Measurements from ENCODE around the gene COP1.
"Not testable (repeated sequence)": the region's sequence is repeated elsewhere in the genome, so short reads cannot be mapped to it uniquely, and the experiment has no call there.

COP1 gene

DNA sequence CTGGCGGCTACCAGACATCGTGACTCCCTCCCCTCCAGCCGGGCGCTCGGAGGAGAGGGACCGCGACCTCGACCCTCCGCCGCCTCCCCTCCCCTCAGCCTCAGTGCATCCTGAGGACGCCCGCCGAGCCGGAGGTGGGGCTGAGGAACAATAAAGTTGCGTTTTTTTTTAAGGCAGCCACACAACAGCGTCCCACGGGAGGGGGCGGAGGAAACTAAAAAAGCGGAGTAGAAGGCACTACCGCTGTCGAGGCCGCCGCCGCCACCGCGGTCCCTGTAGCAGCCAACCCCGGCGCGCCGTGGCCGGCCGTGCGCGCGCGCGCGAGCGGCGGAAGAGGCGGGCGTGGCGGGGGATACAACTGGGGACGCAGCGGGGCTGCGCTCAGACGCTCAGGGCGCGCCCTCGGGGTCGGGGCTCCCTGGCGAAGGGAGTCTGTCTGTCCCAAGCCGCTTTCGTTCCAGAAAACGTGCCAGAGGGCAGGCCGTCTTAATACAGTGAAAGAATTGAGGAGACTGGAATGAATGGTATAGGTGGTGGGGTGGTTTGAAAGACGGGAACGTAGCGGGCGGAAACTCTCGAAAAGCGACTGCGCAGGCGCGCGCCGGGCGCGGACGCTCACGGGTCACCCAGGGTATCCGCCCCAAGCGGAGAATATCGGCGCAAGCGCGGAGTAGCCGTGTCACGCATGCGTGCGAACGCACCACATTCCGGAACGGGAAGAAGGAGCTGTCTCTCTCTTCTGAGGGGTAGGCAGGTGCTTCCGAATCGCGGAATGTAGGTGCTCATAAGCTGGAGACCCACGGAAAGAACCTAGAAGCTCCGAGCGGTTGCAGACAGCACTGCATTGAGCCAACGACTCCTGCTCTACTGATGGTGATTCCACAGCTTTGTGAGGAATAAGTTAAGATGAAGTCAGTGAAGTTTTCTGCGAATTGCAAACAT lies at the start of gene COP1:
TSS of gene COP1 (minus strand) at position 326 of the 942 bp plus-strand sequence. CDS start at position 18, 308 bp downstream.
- peak within 1 kb of the TSS; percentile 76 to 99 (median 89) for H3K4me3 ChIP-seq
- H3K27ac ChIP-seq = peak within 1 kb of the TSS; percentile 93 to 100 (median 97)

DNA sequence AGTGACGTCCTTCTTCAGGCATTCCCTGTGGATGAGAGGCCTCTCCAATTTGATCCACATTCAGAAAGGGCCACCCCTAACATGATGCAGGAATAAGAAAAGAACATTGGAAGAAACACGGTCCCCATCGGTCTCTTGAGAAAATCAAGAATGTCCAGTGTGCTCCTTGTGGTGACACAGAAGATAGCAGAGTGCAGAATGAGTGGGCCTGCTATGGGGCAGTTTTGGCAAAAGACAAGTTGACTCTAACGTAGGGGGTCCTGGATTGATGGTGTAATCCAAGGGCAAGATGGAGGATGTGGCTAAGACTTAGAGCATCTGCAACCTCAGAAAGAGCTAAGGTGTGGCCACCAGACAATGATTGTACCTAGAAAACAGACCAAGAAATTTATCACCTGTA lies 45.1 kb upstream of the COP1 start:
- Histone ChIP-seq H3K27ac (no peak overlapping the region), H3K4me3 (no peak overlapping the region)

DNA sequence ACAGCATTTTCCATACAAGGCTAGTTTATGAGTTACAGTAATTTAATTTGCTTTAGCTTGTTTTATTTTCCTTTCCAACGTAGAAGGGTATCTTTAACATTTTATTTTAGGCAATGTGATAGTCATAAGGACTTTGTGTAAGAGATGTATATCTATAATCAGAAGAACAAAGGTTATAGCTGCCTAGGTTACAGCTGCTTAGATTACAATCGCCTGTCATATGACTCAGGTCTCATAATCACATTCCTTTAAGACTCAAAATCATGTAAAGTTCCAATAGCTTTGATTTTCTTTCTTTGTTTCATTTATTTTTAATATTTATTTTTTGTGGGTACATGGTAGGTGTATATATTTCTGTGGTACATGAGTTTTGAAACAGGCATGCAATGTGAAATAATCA lies 37.8 kb upstream of the COP1 start:
- H3K4me3 ChIP-seq = no peak overlapping the region
- H3K27ac ChIP-seq = no peak overlapping the region

DNA sequence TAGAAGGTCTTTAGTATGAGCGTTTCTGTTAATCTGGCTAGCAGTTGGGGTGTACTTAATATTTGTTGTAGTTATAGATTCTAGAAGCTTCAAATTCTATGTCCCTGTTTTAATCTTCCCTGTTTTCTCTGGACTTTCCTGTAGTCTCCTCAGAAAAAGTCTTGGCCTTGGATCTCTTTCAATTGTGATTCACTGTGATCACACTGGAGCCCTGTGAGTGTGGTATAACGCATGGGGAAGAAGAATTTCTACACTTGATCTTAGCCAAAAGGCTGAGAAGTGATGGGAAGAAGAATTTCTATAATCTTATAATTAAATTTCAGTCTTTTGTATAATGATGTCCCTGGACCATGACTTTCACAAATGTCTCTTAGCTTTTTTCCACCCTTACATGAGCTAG lies 36.7 kb upstream of the COP1 start:
- Histone ChIP-seq H3K4me3 (no peak overlapping the region), H3K27ac (no peak overlapping the region)

DNA sequence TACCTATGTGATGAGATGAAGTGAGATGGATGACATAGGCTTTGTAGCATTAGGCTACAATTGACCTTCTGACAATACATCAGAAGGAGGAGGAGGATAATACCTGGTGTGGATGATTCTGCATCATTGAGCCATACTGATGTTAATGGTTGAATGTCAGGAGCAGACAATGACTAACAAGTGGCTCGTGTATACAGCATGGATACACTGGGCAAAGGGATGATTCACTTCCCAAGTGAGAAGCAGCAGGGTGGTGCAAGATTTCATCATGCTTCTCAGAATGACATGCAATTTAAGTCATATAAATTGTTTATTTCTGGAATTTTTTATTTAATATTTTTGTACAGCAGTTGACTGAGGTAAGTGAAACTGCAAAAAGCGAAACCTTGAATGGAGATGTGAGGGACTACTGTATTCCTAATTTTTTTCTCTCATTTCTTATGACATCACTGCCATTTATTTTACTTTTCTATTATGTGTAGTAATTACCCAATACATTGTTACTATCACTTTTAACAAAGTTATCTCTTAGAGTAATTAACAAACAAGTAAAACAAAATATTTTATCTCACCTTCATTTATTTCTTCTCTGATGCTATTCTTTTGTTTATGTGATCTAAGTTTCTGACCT lies 34.4 kb upstream of the COP1 start:
- no peak overlapping the region for H3K27ac ChIP-seq
- no peak overlapping the region for H3K4me3 ChIP-seq

DNA sequence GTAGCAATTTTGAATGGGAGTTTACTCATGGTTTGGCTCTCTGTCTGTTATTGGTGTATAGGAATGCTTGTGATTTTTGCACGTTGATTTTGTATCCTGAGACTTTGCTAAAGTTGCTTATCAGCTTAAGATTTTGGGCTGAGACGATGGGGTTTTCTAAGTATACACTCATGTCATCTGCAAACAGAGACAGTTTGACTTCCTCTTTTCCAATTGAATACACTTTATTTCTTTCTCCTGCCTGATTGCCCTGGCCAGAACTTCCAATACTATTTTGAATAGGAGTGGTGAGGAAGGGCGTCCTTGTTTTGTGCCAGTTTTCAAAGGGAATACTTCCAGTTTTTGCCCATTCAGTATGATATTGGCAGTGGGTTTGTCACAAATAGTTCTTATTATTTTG lies 26.6 kb upstream of the COP1 start:
- H3K4me3 ChIP-seq, H3K27ac ChIP-seq: not testable (repeated sequence)

DNA sequence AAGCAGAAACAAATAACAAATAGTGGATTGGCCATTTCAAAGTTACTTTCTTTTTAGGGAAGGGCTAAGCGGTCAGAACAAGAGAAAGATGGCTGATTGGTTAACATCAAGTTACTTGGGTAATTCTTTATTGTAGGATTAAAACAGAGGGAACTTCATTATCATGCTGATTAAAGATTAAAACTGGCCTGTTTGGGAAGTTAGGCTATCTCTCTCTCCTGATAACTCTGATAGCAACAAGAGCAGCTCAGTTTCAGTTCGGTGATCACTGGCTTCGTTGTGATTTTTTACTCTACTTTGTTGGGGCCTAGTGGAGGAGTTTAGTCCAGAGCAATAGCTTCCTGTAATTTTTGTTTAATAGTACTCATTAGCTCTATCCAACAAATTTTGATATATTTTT lies 20.5 kb upstream of the COP1 start:
- no peak overlapping the region for H3K27ac ChIP-seq
- no peak overlapping the region for H3K4me3 ChIP-seq

DNA sequence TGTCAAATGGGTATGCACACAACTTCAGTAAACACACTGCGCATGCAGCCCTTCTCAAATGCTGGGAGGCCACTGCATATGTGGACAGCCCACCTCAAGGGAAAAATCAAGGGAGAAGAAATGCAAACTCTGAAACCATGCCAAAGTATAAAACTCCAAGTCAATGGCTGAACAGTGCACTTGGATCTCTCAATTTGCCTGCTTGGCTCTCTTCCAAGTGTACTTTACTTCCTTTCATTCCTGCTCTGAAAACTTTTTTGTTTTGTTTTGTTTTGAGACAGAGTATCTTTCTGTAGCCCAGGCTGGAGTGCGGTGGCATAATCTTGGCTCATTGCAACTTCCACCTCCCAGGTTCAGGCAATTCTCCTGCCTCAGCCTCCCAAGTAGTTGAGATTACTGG lies 18.8 kb upstream of the COP1 start:
- H3K27ac ChIP-seq = no peak overlapping the region
- no peak overlapping the region for H3K4me3 ChIP-seq

DNA sequence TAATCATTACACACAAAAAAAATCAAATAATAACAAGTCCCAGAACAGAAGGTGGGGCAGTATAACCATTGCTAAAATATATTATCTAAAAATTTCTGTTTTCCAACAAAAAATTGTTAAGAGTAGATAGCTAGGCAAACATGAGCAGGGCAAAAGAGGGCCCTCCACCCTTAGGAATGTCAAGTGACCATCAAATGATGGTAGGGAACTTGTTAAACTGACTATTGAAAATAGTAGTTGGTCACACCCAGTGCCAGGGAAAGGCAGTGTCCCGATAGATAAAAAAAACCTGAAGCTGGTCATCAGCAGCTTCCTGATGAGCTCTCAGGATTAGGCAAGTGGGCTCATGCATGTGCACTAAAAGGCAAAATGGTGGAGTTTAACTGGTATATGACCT lies 18.4 kb upstream of the COP1 start:
- no peak overlapping the region for H3K4me3 ChIP-seq

DNA sequence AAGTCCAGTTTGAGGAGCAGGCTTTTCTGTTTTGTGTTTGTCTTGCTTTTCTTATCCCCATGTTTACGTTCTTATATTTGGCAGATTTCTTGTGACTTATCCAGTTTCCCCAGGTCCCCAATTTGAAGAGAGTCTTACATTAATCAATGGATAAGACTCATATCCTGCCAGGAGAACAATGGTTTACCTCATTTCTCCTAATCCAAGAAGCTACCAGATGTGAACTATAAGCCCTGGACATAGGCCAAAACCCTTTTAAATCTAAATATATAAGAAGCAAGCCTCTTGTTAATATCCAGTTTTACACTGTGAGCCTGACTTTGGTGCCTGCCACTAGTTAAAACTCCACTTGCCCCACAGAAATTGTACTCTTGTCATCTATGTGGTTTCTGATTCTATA lies 15.1 kb upstream of the COP1 start:
- Histone ChIP-seq H3K4me3 (no peak overlapping the region), H3K27ac (no peak overlapping the region)

More for the DNA sequence above, 18.4 kb upstream of the COP1 start:
- H3K27ac ChIP-seq = no peak overlapping the region

DNA sequence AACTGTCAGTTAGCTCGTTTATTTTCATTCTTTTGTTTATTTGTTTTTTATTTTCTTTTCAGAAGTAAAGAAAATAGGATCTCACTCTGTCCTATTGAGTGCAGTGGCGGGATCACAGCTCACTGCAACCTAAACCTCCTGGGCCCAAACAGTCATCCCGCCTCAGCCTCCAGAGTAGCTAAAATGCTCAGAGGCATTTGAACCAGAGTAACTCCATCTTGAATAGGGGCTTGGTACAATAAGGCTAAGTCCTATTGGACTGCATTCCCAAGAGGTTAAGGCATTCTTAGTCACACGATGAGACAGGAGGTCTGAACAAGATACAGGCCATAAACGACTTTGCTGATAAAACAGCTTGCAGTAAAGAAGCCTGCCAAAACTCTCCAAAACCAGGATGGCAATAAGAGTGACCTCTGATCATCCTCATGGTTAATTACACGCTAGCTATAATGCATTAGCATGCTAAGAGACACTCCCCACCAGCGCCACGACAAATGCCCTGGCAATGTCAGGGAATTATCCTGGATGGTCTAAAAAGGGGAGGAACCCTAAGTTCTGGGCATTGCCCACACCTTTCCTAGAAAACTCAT lies 13.1 kb upstream of the COP1 start:
- no peak overlapping the region for H3K4me3 ChIP-seq
- H3K27ac ChIP-seq = no peak overlapping the region

DNA sequence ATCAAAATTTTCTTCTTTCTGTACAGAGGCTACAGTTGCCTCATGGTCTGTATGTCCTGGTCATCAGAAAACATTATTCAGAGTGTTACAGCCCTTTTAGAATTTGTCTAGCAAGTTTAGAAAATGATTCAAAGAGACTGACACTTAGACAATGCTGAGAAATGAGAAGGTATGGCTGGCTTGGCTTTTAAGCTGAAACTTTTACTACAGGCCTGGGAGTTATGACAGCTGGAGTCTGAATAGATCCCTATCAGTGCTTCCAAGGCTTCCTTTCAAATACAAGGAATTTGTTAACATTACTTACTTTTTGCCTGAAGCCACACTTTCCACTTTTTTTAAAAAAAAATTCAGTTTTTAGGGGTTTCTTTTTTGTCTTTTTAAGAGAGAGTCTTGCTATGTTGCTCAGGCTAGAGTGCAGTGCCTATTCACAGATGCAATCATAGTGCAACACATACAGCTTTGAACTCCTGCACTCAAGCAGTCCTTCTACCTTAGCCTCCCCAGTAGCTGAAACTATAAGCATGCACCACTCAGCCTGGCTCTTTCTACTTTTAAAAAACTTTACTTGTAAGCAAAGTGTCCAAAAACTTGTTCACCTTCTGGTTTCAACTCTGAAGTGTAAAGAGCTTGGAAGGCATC lies 10.5 kb upstream of the COP1 start:
- Histone ChIP-seq H3K27ac (no peak overlapping the region), H3K4me3 (no peak overlapping the region)

DNA sequence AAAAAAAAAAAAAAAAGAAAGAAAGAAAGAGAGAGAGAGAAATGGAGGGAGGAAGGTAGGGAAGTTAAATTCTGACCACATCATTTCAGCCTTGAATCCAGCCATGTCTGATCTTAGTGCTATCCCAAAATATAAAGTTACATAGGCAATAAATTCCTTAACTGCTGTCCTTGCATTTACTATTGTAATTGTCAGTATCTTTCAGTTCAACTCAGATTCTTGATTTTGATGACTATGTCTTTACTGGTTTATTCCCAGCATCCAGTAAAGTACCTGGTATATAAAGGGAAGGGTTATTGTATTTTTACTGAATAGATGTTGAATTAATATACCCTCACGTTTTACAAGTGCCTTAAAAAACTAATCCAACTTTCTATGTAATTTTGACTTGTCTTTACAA lies 8.9 kb upstream of the COP1 start:
- Histone ChIP-seq H3K27ac (no peak overlapping the region), H3K4me3 (no peak overlapping the region)

DNA sequence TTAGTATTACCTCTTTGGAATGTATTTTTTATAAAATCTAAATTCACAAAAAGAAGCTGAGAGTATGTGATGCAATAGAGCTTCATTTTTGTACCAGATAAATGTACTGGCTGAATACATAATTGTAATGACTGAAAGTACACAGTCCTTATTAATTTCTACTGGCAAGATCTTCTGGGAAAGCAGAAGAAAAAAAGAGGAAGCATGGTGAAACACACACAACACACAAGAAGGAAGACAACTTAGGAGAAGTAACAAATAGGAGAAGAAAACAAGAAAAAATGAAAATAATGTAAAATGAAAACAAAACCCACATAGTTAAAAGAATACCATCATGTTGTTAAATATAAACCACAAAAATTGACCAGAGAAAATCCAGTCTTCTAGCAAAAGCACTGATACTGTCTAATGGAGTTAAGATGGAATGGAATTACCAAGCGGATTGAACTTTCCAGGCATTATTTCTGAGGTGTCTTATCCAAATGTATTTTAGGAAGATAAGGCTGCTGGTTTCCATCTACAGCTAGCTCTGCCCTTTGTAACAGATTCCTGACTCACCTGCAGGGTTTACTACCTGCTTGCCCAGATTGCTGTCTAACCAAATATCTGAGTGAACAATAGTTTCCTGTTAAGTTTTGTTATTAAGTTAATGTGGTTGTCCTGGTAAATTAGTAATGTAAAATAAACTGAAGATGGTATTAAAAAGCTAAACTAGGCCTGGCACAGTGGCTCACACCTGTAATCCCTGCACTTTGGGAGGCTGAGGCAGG lies 4.5 kb upstream of the COP1 start:
- no peak overlapping the region for H3K4me3 ChIP-seq
- H3K27ac ChIP-seq = peak overlapping the region in 5 of 21 experiments; percentile 28 to 50 (median 41)

DNA sequence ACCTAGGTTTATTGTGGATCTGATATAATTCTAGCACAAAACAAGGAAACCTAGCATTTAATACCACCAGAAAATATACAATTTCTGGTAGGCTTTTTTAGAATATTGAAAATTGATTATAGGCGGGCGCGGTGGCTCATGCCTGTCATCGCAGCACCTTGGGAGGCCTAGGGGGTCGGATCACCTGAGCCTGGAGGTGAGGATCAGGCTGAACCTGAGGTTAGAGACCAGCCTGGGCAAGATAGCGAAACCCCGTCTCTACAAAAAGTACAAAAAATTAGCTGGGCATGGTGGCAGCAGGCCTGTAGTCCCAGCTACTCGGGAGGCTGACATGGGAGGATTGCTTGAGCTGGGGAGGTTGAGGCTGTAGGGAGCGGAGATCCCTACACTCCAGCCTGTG lies 948 bp upstream of the COP1 start:
- Histone ChIP-seq H3K27ac (peak overlapping the region in 20 of 21 experiments; percentile 93 to 100 (median 97)), H3K4me3 (peak overlapping the region; percentile 76 to 99 (median 89))

DNA sequence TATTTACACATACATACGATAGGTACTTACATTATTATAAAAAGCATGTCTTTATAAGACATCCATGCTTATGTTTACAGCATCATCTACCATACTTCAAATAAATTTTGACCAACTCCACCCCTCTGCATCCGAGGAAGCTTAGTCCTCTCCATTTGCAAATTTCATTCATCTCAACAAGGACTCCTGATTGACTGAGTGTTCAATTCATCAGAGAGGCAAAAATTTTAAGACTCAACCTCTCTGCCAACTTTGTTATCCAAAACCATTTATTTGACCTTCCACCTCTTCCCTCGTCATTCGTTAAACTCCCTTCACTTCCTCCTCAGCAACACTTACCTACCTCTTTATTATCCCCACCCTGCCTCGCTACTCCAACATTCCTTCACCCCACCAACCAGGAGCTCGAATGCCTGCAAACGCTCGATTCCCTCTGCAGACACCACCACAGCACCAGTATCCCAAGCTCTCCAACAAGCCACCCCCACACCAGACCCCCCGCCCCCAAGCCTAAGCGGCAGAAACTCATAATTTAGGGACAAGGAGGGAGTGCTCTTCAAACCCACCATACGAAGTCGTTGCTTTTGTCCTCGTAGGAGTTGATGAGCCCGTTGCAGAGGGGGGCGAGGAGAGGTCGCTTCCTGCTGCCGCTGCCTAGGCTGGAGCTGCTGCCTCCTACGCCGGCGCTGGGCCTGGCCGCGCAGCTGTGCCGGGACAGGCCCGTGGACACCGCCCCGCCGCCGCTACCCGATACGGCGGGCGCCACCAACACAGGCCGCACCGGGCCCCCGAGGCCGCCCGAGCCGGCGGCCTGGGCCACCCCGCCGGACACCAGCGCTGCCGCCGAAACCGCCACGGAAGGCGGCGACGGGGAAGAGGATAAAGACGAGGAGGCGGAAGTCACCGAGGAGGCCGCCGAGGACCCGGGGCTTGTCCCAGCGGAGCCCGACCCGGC lies 803 bp downstream of the COP1 start:
- H3K4me3 ChIP-seq = peak overlapping the region; percentile 76 to 99 (median 89)

DNA sequence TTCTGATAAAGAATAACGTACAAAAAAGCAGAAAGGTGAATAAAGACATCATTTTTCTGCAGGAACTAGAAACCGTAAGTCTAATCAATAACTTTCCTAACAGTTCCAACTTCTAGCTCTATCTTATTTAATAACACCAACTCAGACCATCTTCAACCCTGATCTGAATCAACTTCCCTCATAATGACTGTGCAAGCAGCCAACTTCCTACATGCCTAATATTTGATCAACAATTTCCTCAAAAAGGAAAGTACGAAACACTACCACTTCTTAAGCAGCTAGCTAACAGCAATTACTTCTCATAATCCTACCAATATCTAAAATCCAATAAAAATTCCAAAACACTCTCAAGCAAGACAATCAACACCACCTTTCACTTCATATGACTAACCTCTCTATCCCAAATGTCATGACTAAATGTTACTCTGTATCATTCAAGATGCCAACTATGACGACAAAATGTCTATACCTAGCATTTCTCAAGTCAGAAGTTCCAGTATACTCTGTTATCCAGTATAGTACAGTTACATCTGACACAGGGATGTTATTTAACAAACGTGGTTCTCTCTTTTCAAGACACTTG lies 1.7 kb downstream of the COP1 start:
- peak overlapping the region in 13 of 21 experiments; percentile 3 to 100 (median 97) for H3K27ac ChIP-seq
- peak overlapping the region; percentile 76 to 99 (median 89) for H3K4me3 ChIP-seq

More for the DNA sequence above, 803 bp downstream of the COP1 start:
- H3K27ac ChIP-seq = peak overlapping the region; percentile 93 to 100 (median 97)

DNA sequence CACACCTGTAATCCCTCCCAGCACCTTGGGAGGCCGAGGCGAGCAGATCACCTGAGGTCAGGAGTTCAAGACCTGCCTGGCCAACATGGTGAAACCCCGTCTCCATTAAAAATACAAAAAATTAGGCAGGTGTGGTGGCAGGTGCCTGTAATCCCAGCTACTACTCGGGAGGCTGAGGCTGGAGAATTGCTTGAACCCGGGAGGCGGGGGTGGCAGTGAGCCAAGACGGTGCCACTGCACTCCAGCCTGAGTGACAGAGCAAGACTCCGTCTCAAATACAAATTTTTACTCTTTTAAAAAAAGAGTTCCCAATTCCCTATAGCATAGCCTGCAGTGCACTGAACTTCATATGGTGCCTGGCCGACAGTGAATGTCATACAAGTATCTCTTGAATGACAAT lies 2.4 kb downstream of the COP1 start:
- peak overlapping the region in 3 of 21 experiments; percentile 7 to 100 (median 27) for H3K27ac ChIP-seq
- H3K4me3 ChIP-seq = peak overlapping the region in 1 of 7 experiments; percentile 99

All from skin epidermis (tissue), 12 donors.